Measurements from ENCODE around the gene SLC16A12.
"Not testable (repeated sequence)": the region's sequence is repeated elsewhere in the genome, so short reads cannot be mapped to it uniquely, and the experiment has no call there.

Gene SLC16A12

GRCh38 chr10:89414879-89415821 lies 120.2 kb downstream of the SLC16A12 start:
- no peak for FAIRE-seq

GRCh38 chr10:89414146-89414878 lies 121.1 kb downstream of the SLC16A12 start, which contains the start of gene IFIT5:
TSS of gene IFIT5 (plus strand) at chr10:89414568. CDS start at chr10:89414799, 231 bp downstream.
- FAIRE-seq: no peak

GRCh38 chr10:89413398-89413912 lies 121.9 kb downstream of the SLC16A12 start:
- no peak for FAIRE-seq

GRCh38 chr10:89412276-89412675 lies 123.1 kb downstream of the SLC16A12 start:
- FAIRE-seq: not testable (repeated sequence)

GRCh38 chr10:89411135-89411534 lies 124.3 kb downstream of the SLC16A12 start:
- FAIRE-seq: not testable (repeated sequence)

GRCh38 chr10:89410551-89410950 lies 124.8 kb downstream of the SLC16A12 start:
- not testable (repeated sequence) for FAIRE-seq

GRCh38 chr10:89409282-89409681 lies 126.1 kb downstream of the SLC16A12 start:
- FAIRE-seq: not testable (repeated sequence)

GRCh38 chr10:89407792-89408191 lies 127.6 kb downstream of the SLC16A12 start:
- FAIRE-seq: not testable (repeated sequence)

GRCh38 chr10:89406178-89406577 lies 129.2 kb downstream of the SLC16A12 start:
- FAIRE-seq: not testable (repeated sequence)

GRCh38 chr10:89404104-89405047 lies 131.0 kb downstream of the SLC16A12 start:
- FAIRE-seq: no peak

GRCh38 chr10:89403043-89403442 lies 132.4 kb downstream of the SLC16A12 start:
- no peak for FAIRE-seq

- FAIRE-seq: no peak
Measured at GRCh38 chr10:89399956-89400355, 135.4 kb downstream of the SLC16A12 start.

GRCh38 chr10:89398003-89398749 lies 137.2 kb downstream of the SLC16A12 start:
- FAIRE-seq: no peak

- FAIRE-seq: no peak
Measured at GRCh38 chr10:89395141-89395540, 140.3 kb downstream of the SLC16A12 start.

GRCh38 chr10:89393898-89394297 lies 141.5 kb downstream of the SLC16A12 start:
- FAIRE-seq: no peak

- no peak for FAIRE-seq
Measured at GRCh38 chr10:89392974-89393373, 142.4 kb downstream of the SLC16A12 start.

GRCh38 chr10:89391907-89392756 lies 143.3 kb downstream of the SLC16A12 start, which contains the start of gene IFIT1:
TSS of gene IFIT1 (plus strand) at chr10:89392623. CDS start at chr10:89392713, 90 bp downstream.
- FAIRE-seq: peak; percentile 3

- FAIRE-seq: not testable (repeated sequence)
Measured at GRCh38 chr10:89391226-89391576, 144.2 kb downstream of the SLC16A12 start.

GRCh38 chr10:89390476-89391225 lies 144.7 kb downstream of the SLC16A12 start:
- no peak for FAIRE-seq

- FAIRE-seq: no peak
Measured at GRCh38 chr10:89389254-89389653, 146.1 kb downstream of the SLC16A12 start.

Measured in TTC549 (cell line).